Ascending aorta (tissue), 2 donors: Measurements from ENCODE around the gene SIK3. TPM values are rescaled to one million over a fixed set of nuclear protein-coding genes. Genes with fewer than 3 reads are reported as not detected.

Experiments
- DNase-seq, 2 donors: peaks; one replicate each; pipeline ENCODE4 v3.0.0-alpha.2; 2019; ENCODE audit warnings: low spot score in 2 of 2
- H3K27ac ChIP-seq, 2 donors: fragments of 200-600 bp; sonication (generic); one replicate each; pipeline ENCODE4 v1.5.1; 2016 to 2017; ENCODE audit warnings: mild to moderate bottlenecking in 1 of 2
- H3K27me3 ChIP-seq: fragments of 200-600 bp; sonication (generic); one replicate; pipeline ENCODE4 v1.5.1; 2017
- H3K36me3 ChIP-seq, 2 donors: fragments of 200-600 bp; sonication (generic); one replicate each; pipeline ENCODE4 v1.5.1; 2016
- H3K4me1 ChIP-seq, 2 donors: fragments of 200-600 bp; sonication (generic); one replicate each; pipeline ENCODE4 v1.5.1; 2016 to 2017; ENCODE audit warnings: mild to moderate bottlenecking in 1 of 2
- H3K4me3 ChIP-seq, 2 donors: fragments of 200-600 bp; sonication (generic); one replicate each; pipeline ENCODE4 v1.5.1; 2016 to 2017; ENCODE audit warnings: mild to moderate bottlenecking in 1 of 2
- H3K9me3 ChIP-seq, 2 donors: fragments of 200-600 bp; sonication (generic); one replicate each; pipeline ENCODE4 v1.5.1; 2016
- intact Hi-C: fragments of 100-400 bp; cut with DNase I; formaldehyde crosslinking; loops from one replicate; pipeline ENCODE4 v1.15.1; 2023
- total RNA-seq: library from RNA; depleted of rRNA; stranded (reverse); fragments of >200 nt; gene quantifications from one replicate; pipeline ENCODE4 v1.1.0, GENCODE V29; 2016
- TF ChIP-seq, protein P1 (sequence below), 3 experiments: fragments of 200-600 bp in 2 of 3; fragments of 450-650 bp in 1 of 3; sonication (generic) in 2 of 3; IDR thresholded peaks; one replicate each; pipeline ENCODE4 v1.5.1; 2016 to 2019; ENCODE audit warnings: antibody characterized with exemption in 3 of 3, mild to moderate bottlenecking in 1 of 3, moderate library complexity in 1 of 3

Gene SIK3
- total RNA-seq, 1 donor from 2014 or later = 22.5 TPM

DNA sequence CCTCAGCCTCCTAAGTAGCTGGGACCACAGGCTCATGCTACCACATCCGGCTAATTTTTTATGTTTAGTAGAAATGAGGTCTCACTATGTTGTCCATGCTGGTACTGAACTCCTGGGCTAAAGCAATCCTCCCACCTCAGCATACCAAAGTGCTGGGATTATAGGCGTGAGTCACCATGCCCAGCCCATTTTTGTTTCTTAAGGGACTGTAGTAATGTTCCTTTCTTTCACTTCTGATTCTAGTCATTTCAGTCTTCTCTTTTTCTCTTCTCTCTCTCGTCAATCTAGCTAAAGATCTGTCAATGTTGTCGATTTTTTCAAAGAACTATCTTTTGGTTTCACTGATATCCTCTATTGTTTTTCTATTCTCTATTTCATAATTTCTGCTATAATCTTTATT, 149.8 kb downstream of the SIK3 start:
- intact Hi-C loops = no loop called here
- no peak overlapping the region for H3K4me3 ChIP-seq
- no peaks in the 10 kb centered on the region for H3K9me3 ChIP-seq
- no peak for DNase-seq
- H3K36me3 ChIP-seq = peaks cover 6 to 7% of the 10 kb centered on the region in 2 donors
- no peaks in the 10 kb centered on the region for H3K4me1 ChIP-seq
- TF ChIP-seq, protein P1, sequence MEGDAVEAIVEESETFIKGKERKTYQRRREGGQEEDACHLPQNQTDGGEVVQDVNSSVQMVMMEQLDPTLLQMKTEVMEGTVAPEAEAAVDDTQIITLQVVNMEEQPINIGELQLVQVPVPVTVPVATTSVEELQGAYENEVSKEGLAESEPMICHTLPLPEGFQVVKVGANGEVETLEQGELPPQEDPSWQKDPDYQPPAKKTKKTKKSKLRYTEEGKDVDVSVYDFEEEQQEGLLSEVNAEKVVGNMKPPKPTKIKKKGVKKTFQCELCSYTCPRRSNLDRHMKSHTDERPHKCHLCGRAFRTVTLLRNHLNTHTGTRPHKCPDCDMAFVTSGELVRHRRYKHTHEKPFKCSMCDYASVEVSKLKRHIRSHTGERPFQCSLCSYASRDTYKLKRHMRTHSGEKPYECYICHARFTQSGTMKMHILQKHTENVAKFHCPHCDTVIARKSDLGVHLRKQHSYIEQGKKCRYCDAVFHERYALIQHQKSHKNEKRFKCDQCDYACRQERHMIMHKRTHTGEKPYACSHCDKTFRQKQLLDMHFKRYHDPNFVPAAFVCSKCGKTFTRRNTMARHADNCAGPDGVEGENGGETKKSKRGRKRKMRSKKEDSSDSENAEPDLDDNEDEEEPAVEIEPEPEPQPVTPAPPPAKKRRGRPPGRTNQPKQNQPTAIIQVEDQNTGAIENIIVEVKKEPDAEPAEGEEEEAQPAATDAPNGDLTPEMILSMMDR (IDR thresholded peaks at IDR 0.05) = no peak
- no peak overlapping the region for H3K27ac ChIP-seq
- H3K27me3 ChIP-seq = no peaks in the 10 kb centered on the region

DNA sequence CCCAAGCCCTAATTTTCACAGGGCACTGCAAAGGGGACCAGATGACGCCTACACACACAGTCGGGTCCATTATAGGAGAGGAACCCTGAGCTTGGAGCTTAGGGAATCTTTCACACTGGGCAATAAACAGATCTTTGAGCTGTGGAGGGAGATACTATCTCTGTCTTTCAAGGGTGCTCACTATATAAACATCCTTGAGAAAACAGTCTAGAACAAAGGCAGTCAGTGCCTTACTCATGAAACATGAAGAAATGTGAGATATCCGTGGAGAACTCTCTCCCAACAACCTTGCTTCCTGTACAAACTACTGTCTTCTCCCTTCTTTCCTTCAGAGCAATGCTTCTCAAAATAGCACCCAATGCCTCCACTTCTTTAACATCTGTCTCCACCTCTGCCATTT, 151.8 kb downstream of the SIK3 start:
- intact Hi-C loops = no loop called here
- DNase-seq = no peak
- H3K4me3 ChIP-seq = no peak overlapping the region

DNA sequence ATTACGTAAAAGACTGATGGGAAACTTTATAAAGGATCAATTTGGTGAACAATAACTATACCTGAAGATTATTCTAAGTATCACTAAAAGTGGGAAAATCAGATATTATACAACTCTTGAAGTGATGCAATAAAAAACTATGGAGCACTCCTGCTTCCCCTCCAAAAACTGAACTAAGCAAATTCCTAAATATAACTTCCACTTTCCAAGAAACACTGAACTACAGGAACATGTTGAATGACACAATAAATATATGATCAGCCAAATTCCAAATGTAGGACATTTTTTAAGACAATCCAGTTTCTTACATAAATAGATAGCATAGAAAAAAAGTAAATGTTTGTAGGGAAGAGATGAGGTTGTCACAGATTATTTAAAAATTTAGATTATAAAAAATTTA, 158.7 kb downstream of the SIK3 start:
- intact Hi-C loops = no loop called here
- Histone ChIP-seq H3K27ac (no peak overlapping the region), H3K9me3 (no peaks in the 10 kb centered on the region), H3K4me3 (no peak overlapping the region), H3K27me3 (no peaks in the 10 kb centered on the region), H3K4me1 (no peaks in the 10 kb centered on the region), H3K36me3 (peaks cover 0 to 4% of the 10 kb centered on the region in 2 donors)
- TF ChIP-seq, protein P1 (IDR thresholded peaks at IDR 0.05) = no peak
- DNase-seq = no peak

More for the DNA sequence above, 151.8 kb downstream of the SIK3 start:
- no peaks in the 10 kb centered on the region for H3K27me3 ChIP-seq
- peaks cover 6 to 7% of the 10 kb centered on the region in 2 donors for H3K36me3 ChIP-seq
- H3K9me3 ChIP-seq = no peaks in the 10 kb centered on the region
- TF ChIP-seq, protein P1 (IDR thresholded peaks at IDR 0.05) = no peak
- no peaks in the 10 kb centered on the region for H3K4me1 ChIP-seq
- H3K27ac ChIP-seq = no peak overlapping the region

DNA sequence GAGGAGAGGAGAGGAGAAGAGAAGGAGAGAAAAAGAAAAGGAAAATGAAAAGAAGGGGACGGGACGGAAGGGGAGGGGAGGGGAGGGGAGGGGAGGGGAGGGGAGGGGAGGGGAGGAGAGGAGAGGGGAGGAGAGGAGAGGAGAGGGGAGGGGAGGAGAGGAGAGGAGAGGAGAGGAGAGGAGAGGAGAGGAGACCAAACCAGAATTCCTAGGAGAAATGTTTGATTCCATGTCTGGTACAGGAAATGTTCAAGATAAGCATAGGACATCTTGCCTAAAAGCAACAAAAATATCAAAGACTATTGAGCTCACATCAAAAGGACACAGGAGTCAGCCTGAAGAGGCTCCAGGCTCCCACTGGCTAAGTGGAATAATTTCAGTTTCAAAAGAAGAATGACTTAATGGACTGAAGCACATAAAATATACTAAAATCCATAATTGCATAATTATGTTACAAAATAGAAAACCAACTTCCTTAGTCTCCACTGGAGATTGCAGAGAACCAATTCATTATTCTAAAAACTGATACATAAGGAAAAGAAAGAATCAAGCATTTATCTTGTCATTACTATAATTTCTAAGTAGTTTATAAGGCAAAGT, 159.7 kb downstream of the SIK3 start:
- H3K36me3 ChIP-seq = peaks cover 0 to 4% of the 10 kb centered on the region in 2 donors
- no peaks in the 10 kb centered on the region for H3K4me1 ChIP-seq
- DNase-seq = no peak
- H3K27ac ChIP-seq = no peak overlapping the region
- no peaks in the 10 kb centered on the region for H3K27me3 ChIP-seq
- intact Hi-C loops = no loop called here
- H3K9me3 ChIP-seq = no peaks in the 10 kb centered on the region
- H3K4me3 ChIP-seq = no peak overlapping the region
- TF ChIP-seq, protein P1 (IDR thresholded peaks at IDR 0.05) = no peak

DNA sequence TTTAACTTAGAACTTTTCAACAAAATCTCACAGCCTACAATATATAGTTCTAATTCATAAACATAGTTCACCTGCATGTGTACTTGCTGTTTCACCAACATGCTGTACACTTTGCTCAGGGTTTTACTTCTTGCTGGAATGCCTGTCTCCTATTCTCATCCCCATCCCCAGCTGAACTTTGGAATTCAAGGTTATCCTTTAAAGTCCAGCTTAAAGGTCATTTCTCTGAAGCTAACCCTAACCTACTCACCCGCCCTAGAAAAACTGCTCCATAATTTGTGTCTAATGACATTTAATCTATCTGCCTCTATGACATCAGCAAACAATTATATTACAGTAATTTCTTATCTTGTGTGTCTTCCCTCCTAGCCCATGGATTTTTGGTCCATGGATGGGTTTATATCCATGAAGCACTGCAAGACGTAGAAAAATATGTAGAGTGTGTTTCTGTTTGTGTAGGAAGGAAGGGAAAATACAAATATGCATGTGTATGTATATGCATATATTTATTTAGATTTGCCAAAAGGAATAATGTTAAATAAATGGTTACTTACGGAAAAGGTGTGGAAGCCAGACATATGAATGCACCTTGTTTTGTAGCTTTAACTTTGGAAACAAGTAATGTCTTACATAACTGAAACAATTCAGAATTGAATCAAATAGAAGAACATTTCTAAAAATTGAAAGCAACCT, 161.3 kb downstream of the SIK3 start:
- intact Hi-C loops = no loop called here
- Histone ChIP-seq H3K27me3 (no peaks in the 10 kb centered on the region), H3K36me3 (peaks cover 0 to 4% of the 10 kb centered on the region in 2 donors), H3K27ac (no peak overlapping the region), H3K4me1 (no peaks in the 10 kb centered on the region), H3K4me3 (no peak overlapping the region), H3K9me3 (no peaks in the 10 kb centered on the region)
- TF ChIP-seq, protein P1 (IDR thresholded peaks at IDR 0.05) = no peak
- no peak for DNase-seq
